H9 (cell line): ENCODE data around the gene NUPR1. TPM values are rescaled to one million over a fixed set of nuclear protein-coding genes. Genes with fewer than 3 reads are reported as not detected.

Experiments
- DNase-seq: peaks from one replicate; pipeline ENCODE4 v3.0.0-alpha.2; 2017
- H2AFZ ChIP-seq: one replicate; pipeline ENCODE4 v1.6.1; 2013; ENCODE audit warnings: mild to moderate bottlenecking, low read length, control low read depth, moderate library complexity
- H2AK5ac ChIP-seq: 2 replicates; pipeline ENCODE4 v1.6.1; 2013; ENCODE audit warnings: low read length, control low read depth, mixed read lengths; ENCODE audit not compliant: insufficient read length
- H2BK120ac ChIP-seq: one replicate; pipeline ENCODE4 v1.6.1; 2013; ENCODE audit warnings: low read depth, mild to moderate bottlenecking, low read length, control low read depth, inconsistent platforms; ENCODE audit not compliant: poor library complexity, severe bottlenecking
- H2BK12ac ChIP-seq: 2 replicates; pipeline ENCODE4 v1.6.1; 2013; ENCODE audit warnings: low read length, control low read depth, mixed read lengths, low read depth; ENCODE audit not compliant: insufficient read length
- H2BK15ac ChIP-seq: 2 replicates; pipeline ENCODE4 v1.6.1; 2013; ENCODE audit warnings: low read depth, low read length, control low read depth
- H2BK20ac ChIP-seq: one replicate; pipeline ENCODE4 v1.6.1; 2013; ENCODE audit warnings: low read depth, mild to moderate bottlenecking, low read length, control low read depth, inconsistent platforms; ENCODE audit not compliant: poor library complexity, severe bottlenecking
- H2BK5ac ChIP-seq: 2 replicates; pipeline ENCODE4 v1.6.1; 2013; ENCODE audit warnings: low read length, control low read depth, mixed read lengths; ENCODE audit not compliant: insufficient read length
- H3K14ac ChIP-seq: 2 replicates; pipeline ENCODE4 v1.6.1; 2013; ENCODE audit warnings: low read length, control low read depth; ENCODE audit not compliant: insufficient read depth
- H3K18ac ChIP-seq: 2 replicates; pipeline ENCODE4 v1.6.1; 2013; ENCODE audit warnings: low read depth, mild to moderate bottlenecking, mixed read lengths, low read length, control low read depth; ENCODE audit not compliant: insufficient read length
- H3K23ac ChIP-seq: 2 replicates; pipeline ENCODE4 v1.6.1; 2013; ENCODE audit warnings: low read length, control low read depth, mixed read lengths, low read depth; ENCODE audit not compliant: insufficient read length
- H3K23me2 ChIP-seq: 2 replicates; pipeline ENCODE4 v1.6.1; 2013; ENCODE audit warnings: low read depth, mild to moderate bottlenecking, mixed read lengths, low read length, control low read depth; ENCODE audit not compliant: insufficient read length, poor library complexity, severe bottlenecking
- H3K27ac ChIP-seq: 2 replicates; pipeline ENCODE4 v1.5.1; 2013; ENCODE audit warnings: low read length, control low read depth, mixed read lengths, low read depth; ENCODE audit not compliant: insufficient read length
- H3K27me3 ChIP-seq: 2 replicates; pipeline ENCODE4 v1.6.1; 2013; ENCODE audit warnings: low read length, control low read depth, inconsistent platforms; ENCODE audit not compliant: insufficient read depth
- H3K4ac ChIP-seq: 2 replicates; pipeline ENCODE4 v1.6.1; 2013; ENCODE audit warnings: low read depth, mild to moderate bottlenecking, control low read depth, inconsistent platforms, low read length, moderate library complexity
- H3K4me1 ChIP-seq: 2 replicates; pipeline ENCODE4 v1.6.1; 2013; ENCODE audit warnings: low read length, control low read depth, inconsistent platforms; ENCODE audit not compliant: insufficient read depth
- H3K4me2 ChIP-seq: 2 replicates; pipeline ENCODE4 v1.6.1; 2013; ENCODE audit warnings: low read length, control low read depth, mixed read lengths; ENCODE audit not compliant: insufficient read length, insufficient read depth
- H3K56ac ChIP-seq: 2 replicates; pipeline ENCODE4 v1.6.1; 2013; ENCODE audit warnings: low read depth, mild to moderate bottlenecking, mixed read lengths, low read length, control low read depth; ENCODE audit not compliant: insufficient read length
- H3K79me1 ChIP-seq: 2 replicates; pipeline ENCODE4 v1.6.1; 2013; ENCODE audit warnings: low read depth, mild to moderate bottlenecking, moderate library complexity, low read length, control low read depth, inconsistent platforms; ENCODE audit not compliant: insufficient read depth, poor library complexity, severe bottlenecking
- H3K79me2 ChIP-seq: 2 replicates; pipeline ENCODE4 v1.6.1; 2013; ENCODE audit warnings: low read length, control low read depth, inconsistent platforms; ENCODE audit not compliant: insufficient read depth
- H3K9ac ChIP-seq: 2 replicates; pipeline ENCODE4 v1.6.1; 2013; ENCODE audit warnings: low read length, control low read depth, mixed read lengths; ENCODE audit not compliant: insufficient read length; ENCODE audit errors: extremely low read depth
- H3K9me3 ChIP-seq: one replicate; pipeline ENCODE4 v1.6.1; 2013; ENCODE audit warnings: low read depth, low read length, inconsistent platforms; ENCODE audit not compliant: control insufficient read depth
- H3T11ph ChIP-seq: one replicate; pipeline ENCODE4 v1.6.1; 2013; ENCODE audit warnings: mild to moderate bottlenecking, low read length, control low read depth, inconsistent platforms
- H4K20me1 ChIP-seq: one replicate; pipeline ENCODE4 v1.6.1; 2013; ENCODE audit not compliant: control insufficient read depth, insufficient read length, insufficient read depth
- H4K5ac ChIP-seq: 2 replicates; pipeline ENCODE4 v1.6.1; 2013; ENCODE audit warnings: low read depth, mild to moderate bottlenecking, mixed read lengths, low read length, control low read depth; ENCODE audit not compliant: insufficient read length
- H4K8ac ChIP-seq: replicated peaks from 2 replicates; pipeline ENCODE4 v1.6.1; 2013; ENCODE audit warnings: low read length, control low read depth, mixed read lengths, low read depth; ENCODE audit not compliant: insufficient read length
- H4K91ac ChIP-seq: 2 replicates; pipeline ENCODE4 v1.6.1; 2013; ENCODE audit warnings: low read depth, mild to moderate bottlenecking, moderate library complexity, mixed read lengths, low read length, control low read depth; ENCODE audit not compliant: insufficient read length
- H3K27ac Mint-ChIP-seq, 3 experiments: 2 replicates in 2 of 3; 3 replicates in 1 of 3; pipeline ENCODE4 v1.8.0; 2020 to 2021; ENCODE audit warnings: mixed read lengths in 3 of 3, mild to moderate bottlenecking in 1 of 3, moderate library complexity in 1 of 3
- H3K27me3 Mint-ChIP-seq: 2 replicates; pipeline ENCODE4 v1.8.0; 2021; ENCODE audit warnings: low read depth, mild to moderate bottlenecking, moderate library complexity, mixed read lengths
- H3K36me3 Mint-ChIP-seq, 3 experiments: 2 replicates in 2 of 3; 3 replicates in 1 of 3; pipeline ENCODE4 v1.8.0; 2020 to 2021; ENCODE audit warnings: low read depth in 3 of 3, mixed read lengths in 3 of 3; ENCODE audit not compliant: insufficient read depth in 1 of 3
- H3K4me1 Mint-ChIP-seq, 2 experiments: 2 replicates each; pipeline ENCODE4 v1.8.0; 2020; ENCODE audit warnings: mixed read lengths in 2 of 2
- H3K4me3 Mint-ChIP-seq, 2 experiments: 2 replicates in 1 of 2; 3 replicates in 1 of 2; pipeline ENCODE4 v1.8.0; 2020 to 2021; ENCODE audit warnings: mild to moderate bottlenecking in 2 of 2, mixed read lengths in 2 of 2, moderate library complexity in 1 of 2
- H3K9me3 Mint-ChIP-seq, 2 experiments: 2 replicates in 1 of 2; 3 replicates in 1 of 2; pipeline ENCODE4 v1.8.0; 2020; ENCODE audit warnings: mild to moderate bottlenecking in 2 of 2, mixed read lengths in 2 of 2, moderate library complexity in 1 of 2
- CTCF ChIP-seq: fragments of 200-600 bp; sonication (generic); conservative IDR thresholded peaks from 3 replicates; pipeline ENCODE4 v1.8.0; 2021; ENCODE audit warnings: antibody characterized with exemption, mild to moderate bottlenecking
- WGBS: extraction: QIAGEN DNeasy Blood & Tissue Kit; methylation state at CpG from one replicate; pipeline ENCODE4 v1.1.7; 2013; ENCODE audit warnings: missing lambda C conversion rate, low lambda C conversion rate, mixed read lengths; ENCODE audit not compliant: insufficient read length; ENCODE audit errors: extremely low coverage; 5-methylcytosine and 5-hydroxymethylcytosine counted together
- total RNA-seq: library from RNA; stranded (reverse); gene quantifications from 2 replicates; pipeline ENCODE4 v1.2.1, GENCODE V29; 2021

NUPR1 gene
- total RNA-seq, 1 experiment from 2014 or later: 0.35 TPM

- Histone ChIP-seq H4K5ac (no peak overlapping the region), H3K23ac (no peak overlapping the region), H3K4ac (no peak overlapping the region), H3K9me3 (no peaks in the 10 kb centered on the region), H3K79me1 (no peaks in the 10 kb centered on the region), H3K18ac (no peak overlapping the region), H3K27ac (no peak overlapping the region), H3K79me2 (no peaks in the 10 kb centered on the region), H3K4me1 (no peaks in the 10 kb centered on the region), H2BK12ac (no peak overlapping the region), H3K4me2 (no peak overlapping the region), H2BK15ac (no peak overlapping the region), H2BK120ac (no peak overlapping the region), H2AFZ (no peak overlapping the region), H3K9ac (no peak overlapping the region), H3K56ac (no peak overlapping the region), H4K8ac (no peak overlapping the region), H4K91ac (no peak overlapping the region), H3K14ac (no peak overlapping the region), H4K20me1 (no peaks in the 10 kb centered on the region), H2BK20ac (no peak overlapping the region), H3K27me3 (no peaks in the 10 kb centered on the region), H3T11ph (no peak overlapping the region), H2AK5ac (no peak overlapping the region), H3K23me2 (no peaks in the 10 kb centered on the region), H2BK5ac (no peak overlapping the region)
- Mint-ChIP-seq H3K27ac (no peak overlapping the region), H3K27me3 (peaks cover 2% of the 10 kb centered on the region), H3K4me1 (no peaks in the 10 kb centered on the region), H3K36me3 (no peaks in the 10 kb centered on the region), H3K4me3 (no peak overlapping the region), H3K9me3 (peaks cover 0 to 10% of the 10 kb centered on the region in 2 experiments; a peak in 3 of 5 replicates)
- WGBS: no CpG with 5 or more reads among the region's 7 CpGs
- no peak for TF ChIP-seq CTCF
- DNase-seq: no peak
Measured at GRCh38 chr16:28520672-28521071, 18.1 kb downstream of the NUPR1 start.
